ENCODE measurements around the gene DIAPH3.

Gene DIAPH3

GRCh38 chr13:59914556-59914955 lies 249.2 kb downstream of the DIAPH3 start:
- no peak overlapping the region for H3K27ac ChIP-seq (ENCODE audit: low read depth, low read length)
- no peaks in the 10 kb centered on the region for H3K9me3 ChIP-seq (ENCODE audit: control insufficient read depth, insufficient read depth, low read depth, low read length)
- no peaks in the 10 kb centered on the region for H3K36me3 ChIP-seq (ENCODE audit: control insufficient read depth, insufficient read depth, low read length)
- H3K4me1 ChIP-seq (ENCODE audit: control insufficient read depth, insufficient read depth, low read length): no peaks in the 10 kb centered on the region
- H3K4me3 ChIP-seq (ENCODE audit: low read depth, low read length): no peak overlapping the region
- no peak overlapping the region for H3K9ac ChIP-seq (ENCODE audit: low read length)
- no peaks in the 10 kb centered on the region for H3K27me3 ChIP-seq (ENCODE audit: control insufficient read depth, insufficient read depth, low read length)

GRCh38 chr13:59906413-59907049 lies 257.2 kb downstream of the DIAPH3 start:
- no peak overlapping the region for H3K4me3 ChIP-seq (ENCODE audit: low read depth, low read length)
- H3K27me3 ChIP-seq (ENCODE audit: control insufficient read depth, insufficient read depth, low read length): no peaks in the 10 kb centered on the region
- no peak overlapping the region for H3K9ac ChIP-seq (ENCODE audit: low read length)
- no peaks in the 10 kb centered on the region for H3K9me3 ChIP-seq (ENCODE audit: control insufficient read depth, insufficient read depth, low read depth, low read length)
- H3K27ac ChIP-seq (ENCODE audit: low read depth, low read length): no peak overlapping the region
- H3K4me1 ChIP-seq (ENCODE audit: control insufficient read depth, insufficient read depth, low read length): no peaks in the 10 kb centered on the region
- no peaks in the 10 kb centered on the region for H3K36me3 ChIP-seq (ENCODE audit: control insufficient read depth, insufficient read depth, low read length)

GRCh38 chr13:59901191-59901590 lies 262.5 kb downstream of the DIAPH3 start:
- H3K9ac ChIP-seq (ENCODE audit: low read length): no peak overlapping the region
- no peaks in the 10 kb centered on the region for H3K9me3 ChIP-seq (ENCODE audit: control insufficient read depth, insufficient read depth, low read depth, low read length)
- no peaks in the 10 kb centered on the region for H3K27me3 ChIP-seq (ENCODE audit: control insufficient read depth, insufficient read depth, low read length)
- no peak overlapping the region for H3K4me3 ChIP-seq (ENCODE audit: low read depth, low read length)
- no peak overlapping the region for H3K27ac ChIP-seq (ENCODE audit: low read depth, low read length)
- H3K36me3 ChIP-seq (ENCODE audit: control insufficient read depth, insufficient read depth, low read length): 0 out of 2 replicates have a peak, but pooled peaks cover 3% of the 10 kb centered on the region
- H3K4me1 ChIP-seq (ENCODE audit: control insufficient read depth, insufficient read depth, low read length): no peaks in the 10 kb centered on the region

- Histone ChIP-seq H3K4me3 (ENCODE audit: low read depth, low read length) (no peak overlapping the region), H3K36me3 (ENCODE audit: control insufficient read depth, insufficient read depth, low read length) (0 out of 2 replicates have a peak, but pooled peaks cover 3% of the 10 kb centered on the region), H3K9me3 (ENCODE audit: control insufficient read depth, insufficient read depth, low read depth, low read length) (no peaks in the 10 kb centered on the region), H3K27ac (ENCODE audit: low read depth, low read length) (no peak overlapping the region), H3K4me1 (ENCODE audit: control insufficient read depth, insufficient read depth, low read length) (no peaks in the 10 kb centered on the region), H3K27me3 (ENCODE audit: control insufficient read depth, insufficient read depth, low read length) (no peaks in the 10 kb centered on the region), H3K9ac (ENCODE audit: low read length) (no peak overlapping the region)
These were observed 265.7 kb downstream of the DIAPH3 start for GRCh38 chr13:59898066-59898465.

GRCh38 chr13:59893266-59893665 lies 270.5 kb downstream of the DIAPH3 start:
- Histone ChIP-seq H3K9me3 (ENCODE audit: control insufficient read depth, insufficient read depth, low read depth, low read length) (no peaks in the 10 kb centered on the region), H3K4me3 (ENCODE audit: low read depth, low read length) (no peak overlapping the region)

DNA sequence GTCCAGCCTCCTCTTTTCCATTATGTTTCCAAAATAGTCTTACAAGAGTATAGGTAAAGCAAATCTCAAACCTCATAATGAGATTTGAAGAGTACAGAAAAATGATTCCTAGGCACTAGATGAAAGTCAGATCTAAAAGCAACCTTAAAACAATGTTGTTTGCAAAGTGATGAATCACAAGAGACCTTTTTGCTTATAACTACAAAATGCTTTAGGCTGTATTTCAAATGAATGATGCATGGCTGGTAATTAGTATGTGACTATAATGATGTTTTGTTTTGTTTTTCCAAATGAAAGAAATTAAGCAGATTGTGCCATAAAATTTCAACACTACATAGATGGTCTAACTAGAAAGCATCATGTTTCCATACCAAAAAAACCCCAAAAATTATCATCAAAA lies 272.7 kb downstream of the DIAPH3 start:
- H3K9me3 ChIP-seq (ENCODE audit: control insufficient read depth, insufficient read depth, low read depth, low read length): no peaks in the 10 kb centered on the region
- no peaks in the 10 kb centered on the region for H3K4me1 ChIP-seq (ENCODE audit: control insufficient read depth, insufficient read depth, low read length)
- H3K9ac ChIP-seq (ENCODE audit: low read length): no peak overlapping the region
- no peak overlapping the region for H3K4me3 ChIP-seq (ENCODE audit: low read depth, low read length)
- no peaks in the 10 kb centered on the region for H3K36me3 ChIP-seq (ENCODE audit: control insufficient read depth, insufficient read depth, low read length)
- H3K27me3 ChIP-seq (ENCODE audit: control insufficient read depth, insufficient read depth, low read length): no peaks in the 10 kb centered on the region
- H3K27ac ChIP-seq (ENCODE audit: low read depth, low read length): no peak overlapping the region

More at GRCh38 chr13:59893266-59893665, 270.5 kb downstream of the DIAPH3 start:
- H3K36me3 ChIP-seq (ENCODE audit: control insufficient read depth, insufficient read depth, low read length): no peaks in the 10 kb centered on the region
- no peaks in the 10 kb centered on the region for H3K4me1 ChIP-seq (ENCODE audit: control insufficient read depth, insufficient read depth, low read length)
- no peaks in the 10 kb centered on the region for H3K27me3 ChIP-seq (ENCODE audit: control insufficient read depth, insufficient read depth, low read length)
- H3K9ac ChIP-seq (ENCODE audit: low read length): no peak overlapping the region
- no peak overlapping the region for H3K27ac ChIP-seq (ENCODE audit: low read depth, low read length)

DNA sequence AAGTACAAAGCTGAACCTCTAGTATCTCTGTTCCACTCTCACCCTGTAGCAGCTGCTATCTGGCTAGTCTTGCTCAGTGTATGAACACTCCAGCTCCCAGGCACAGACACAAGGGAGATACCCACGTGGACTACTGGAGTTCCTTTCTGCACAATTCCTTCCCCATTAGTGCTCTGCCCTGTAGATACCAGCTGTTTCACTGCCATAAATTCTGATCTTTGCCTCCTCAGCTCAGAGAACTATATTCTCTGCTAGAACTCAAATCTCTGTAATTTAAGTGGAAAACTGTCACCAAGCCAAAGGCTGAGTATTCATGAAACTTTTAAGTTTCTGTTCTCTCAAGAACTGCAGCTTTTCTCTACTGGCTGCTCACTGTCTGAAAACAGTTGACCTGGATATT lies 273.7 kb downstream of the DIAPH3 start:
- no peak overlapping the region for H3K4me3 ChIP-seq (ENCODE audit: low read depth, low read length)
- H3K27ac ChIP-seq (ENCODE audit: low read depth, low read length): no peak overlapping the region
- no peaks in the 10 kb centered on the region for H3K9me3 ChIP-seq (ENCODE audit: control insufficient read depth, insufficient read depth, low read depth, low read length)
- no peaks in the 10 kb centered on the region for H3K36me3 ChIP-seq (ENCODE audit: control insufficient read depth, insufficient read depth, low read length)
- H3K9ac ChIP-seq (ENCODE audit: low read length): no peak overlapping the region
- H3K27me3 ChIP-seq (ENCODE audit: control insufficient read depth, insufficient read depth, low read length): no peaks in the 10 kb centered on the region
- no peaks in the 10 kb centered on the region for H3K4me1 ChIP-seq (ENCODE audit: control insufficient read depth, insufficient read depth, low read length)

DNA sequence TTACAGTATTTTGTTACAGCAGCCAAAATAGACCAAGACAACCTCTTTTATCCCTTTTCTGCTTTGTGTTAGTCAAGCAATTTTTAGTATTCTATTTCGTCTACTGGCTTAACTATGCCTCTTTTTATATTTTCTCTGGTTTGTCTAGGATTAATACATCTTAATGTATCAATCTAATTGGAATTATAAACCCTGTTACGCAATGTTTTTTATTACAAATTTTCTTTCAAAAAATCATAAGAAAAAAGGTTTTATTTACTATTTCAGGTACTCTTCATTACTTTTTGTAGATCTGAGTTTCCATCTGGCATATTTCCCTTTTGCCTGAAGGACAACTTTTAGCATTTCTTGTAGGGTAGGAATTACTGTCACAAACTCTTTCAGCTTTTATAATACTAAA lies 275.3 kb downstream of the DIAPH3 start:
- Histone ChIP-seq H3K27me3 (ENCODE audit: control insufficient read depth, insufficient read depth, low read length) (no peaks in the 10 kb centered on the region), H3K27ac (ENCODE audit: low read depth, low read length) (no peak overlapping the region), H3K4me1 (ENCODE audit: control insufficient read depth, insufficient read depth, low read length) (no peaks in the 10 kb centered on the region), H3K36me3 (ENCODE audit: control insufficient read depth, insufficient read depth, low read length) (no peaks in the 10 kb centered on the region), H3K9me3 (ENCODE audit: control insufficient read depth, insufficient read depth, low read depth, low read length) (no peaks in the 10 kb centered on the region), H3K4me3 (ENCODE audit: low read depth, low read length) (no peak overlapping the region), H3K9ac (ENCODE audit: low read length) (no peak overlapping the region)

DNA sequence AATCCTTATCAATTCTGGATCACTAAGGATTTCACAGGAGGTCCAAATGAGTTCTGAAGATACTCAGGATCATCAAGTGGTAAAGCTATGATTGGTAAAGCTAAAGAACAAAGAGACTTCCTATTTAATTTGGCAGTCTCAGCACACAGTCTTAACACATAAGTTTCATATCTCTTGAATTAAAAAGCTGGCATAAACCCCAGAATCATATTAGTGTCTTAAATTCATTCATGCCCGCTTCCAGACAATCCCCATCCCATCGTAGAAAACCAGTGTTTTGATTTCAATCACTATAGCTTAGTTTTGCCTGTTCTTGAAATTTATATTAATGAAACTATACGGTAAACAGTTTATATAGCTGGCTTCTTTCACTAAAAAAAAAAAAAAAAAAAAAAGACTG lies 278.7 kb downstream of the DIAPH3 start:
- Histone ChIP-seq H3K9ac (ENCODE audit: low read length) (no peak overlapping the region), H3K27ac (ENCODE audit: low read depth, low read length) (no peak overlapping the region)

DNA sequence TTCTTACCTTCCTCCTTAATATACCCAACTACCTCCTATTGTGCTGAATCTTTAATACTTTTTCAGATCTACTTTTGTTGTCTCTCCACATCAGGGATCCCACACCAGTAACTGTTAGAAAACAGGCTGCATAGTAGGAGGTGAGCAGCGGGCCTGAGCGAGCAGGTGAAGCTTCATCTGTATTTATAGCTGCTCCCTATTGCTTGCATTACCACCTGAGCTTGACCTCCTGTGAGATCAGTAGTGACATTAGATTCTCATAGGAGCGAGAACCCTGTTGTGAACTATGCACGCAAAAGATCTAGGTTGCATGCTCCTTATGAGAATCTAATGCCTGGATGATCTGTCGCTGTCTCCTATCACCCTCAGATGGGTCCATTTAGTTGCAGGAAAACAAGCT lies 279.8 kb downstream of the DIAPH3 start:
- no peaks in the 10 kb centered on the region for H3K36me3 ChIP-seq (ENCODE audit: control insufficient read depth, insufficient read depth, low read length)
- no peaks in the 10 kb centered on the region for H3K4me1 ChIP-seq (ENCODE audit: control insufficient read depth, insufficient read depth, low read length)
- no peak overlapping the region for H3K4me3 ChIP-seq (ENCODE audit: low read depth, low read length)
- no peak overlapping the region for H3K27ac ChIP-seq (ENCODE audit: low read depth, low read length)
- no peaks in the 10 kb centered on the region for H3K27me3 ChIP-seq (ENCODE audit: control insufficient read depth, insufficient read depth, low read length)
- H3K9ac ChIP-seq (ENCODE audit: low read length): no peak overlapping the region
- no peaks in the 10 kb centered on the region for H3K9me3 ChIP-seq (ENCODE audit: control insufficient read depth, insufficient read depth, low read depth, low read length)

More for the DNA sequence above, 278.7 kb downstream of the DIAPH3 start:
- Histone ChIP-seq H3K4me1 (ENCODE audit: control insufficient read depth, insufficient read depth, low read length) (no peaks in the 10 kb centered on the region), H3K4me3 (ENCODE audit: low read depth, low read length) (no peak overlapping the region), H3K9me3 (ENCODE audit: control insufficient read depth, insufficient read depth, low read depth, low read length) (no peaks in the 10 kb centered on the region), H3K27me3 (ENCODE audit: control insufficient read depth, insufficient read depth, low read length) (no peaks in the 10 kb centered on the region), H3K36me3 (ENCODE audit: control insufficient read depth, insufficient read depth, low read length) (no peaks in the 10 kb centered on the region)

DNA sequence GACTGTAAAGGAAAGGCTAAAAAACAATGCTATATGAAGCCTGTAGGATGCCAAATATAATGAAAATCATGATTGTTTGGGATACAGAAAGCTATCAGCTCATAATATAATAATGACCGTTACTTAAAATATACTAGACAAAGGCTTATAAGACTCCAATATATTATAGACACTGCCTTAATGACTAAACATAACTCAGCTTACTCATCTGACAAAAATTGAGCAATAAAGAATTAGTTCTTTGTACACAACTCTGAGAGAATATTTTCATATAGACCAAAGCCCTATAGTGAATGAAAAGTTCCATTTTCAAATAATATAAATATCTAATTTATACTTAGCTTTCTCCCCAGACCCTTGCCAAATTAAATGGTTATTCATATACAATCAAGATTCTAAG lies 283.3 kb downstream of the DIAPH3 start:
- no peaks in the 10 kb centered on the region for H3K27me3 ChIP-seq (ENCODE audit: control insufficient read depth, insufficient read depth, low read length)
- no peak overlapping the region for H3K4me3 ChIP-seq (ENCODE audit: low read depth, low read length)

More for the DNA sequence above, 283.3 kb downstream of the DIAPH3 start:
- no peaks in the 10 kb centered on the region for H3K36me3 ChIP-seq (ENCODE audit: control insufficient read depth, insufficient read depth, low read length)
- H3K9me3 ChIP-seq (ENCODE audit: control insufficient read depth, insufficient read depth, low read depth, low read length): no peaks in the 10 kb centered on the region
- H3K4me1 ChIP-seq (ENCODE audit: control insufficient read depth, insufficient read depth, low read length): no peaks in the 10 kb centered on the region
- H3K27ac ChIP-seq (ENCODE audit: low read depth, low read length): no peak overlapping the region
- H3K9ac ChIP-seq (ENCODE audit: low read length): no peak overlapping the region

All from HUES6 (cell line).